ENCODE measurements around the gene HNF4A.

GRCh38 chr20:44357555-44358125 lies 2.1 kb downstream of the HNF4A start:
- TF ChIP-seq CTCF (IDR thresholded peaks at IDR 0.05) = no peak
- TF ChIP-seq POLR2A (IDR thresholded peaks at IDR 0.05) = no peak
- TF ChIP-seq EP300 (IDR thresholded peaks at IDR 0.05) = no peak
- TF ChIP-seq POLR2AphosphoS5 (IDR thresholded peaks at IDR 0.05) = no peak
